Measurements from ENCODE around the gene CCDC85A.

GRCh38 chr2:56326346-56326741 lies 142.6 kb downstream of the CCDC85A start:
- no peak for TF ChIP-seq CTCF (IDR thresholded peaks at IDR 0.05)
- TF ChIP-seq POLR2A (IDR thresholded peaks at IDR 0.05) = no peak
- TF ChIP-seq POLR2AphosphoS5 (IDR thresholded peaks at IDR 0.05; ENCODE audit: insufficient read depth in 1 of 2, low read depth in 1 of 2) = no peak

Measured in vagina (tissue), 2 donors.